H1 (cell line): ENCODE data around the gene CCDC78. TPM values are rescaled to one million over a fixed set of nuclear protein-coding genes. Genes with fewer than 3 reads are reported as not detected.

Experiments
- CTCF ChIA-PET: fragments of 300-600 bp; sonication (Branson Sonifier 250); formaldehyde crosslinking; loops from one replicate; lab custom pipeline; 2021; ENCODE audit not compliant: partially characterized antibody; lab: Charles Lee
- POLR2A ChIA-PET: fragments of 300-600 bp; sonication (Branson Sonifier 250); formaldehyde crosslinking; loops from one replicate; lab custom pipeline; 2021; ENCODE audit warnings: inconsistent platforms; ENCODE audit not compliant: partially characterized antibody; lab: Charles Lee
- DNase-seq, 2 experiments: peaks; one replicate each; pipeline versions ENCODE4 v3.0.0 to v3.0.0-alpha.2; 2010 to 2022; ENCODE audit warnings: low spot score in 2 of 2, low read depth in 1 of 2, mixed read lengths in 1 of 2
- FAIRE-seq: peaks from 2 replicates; lab custom pipeline; 2011; peaks lifted over from hg19 to GRCh38; lab: Jason Lieb, UNC
- H2AFZ ChIP-seq: 2 replicates; pipeline ENCODE4 v1.8.1; 2012; ENCODE audit warnings: low read length, inconsistent platforms
- H2AK5ac ChIP-seq: 2 replicates; pipeline ENCODE4 v1.6.1; 2013; ENCODE audit warnings: low read depth, low read length
- H2BK120ac ChIP-seq: replicated peaks from 2 replicates; pipeline ENCODE3; 2013; ENCODE audit warnings: low read depth, low read length, inconsistent platforms
- H2BK12ac ChIP-seq: 2 replicates; pipeline ENCODE4 v1.6.1; 2013; ENCODE audit warnings: low read depth, low read length
- H2BK15ac ChIP-seq: 2 replicates; pipeline ENCODE4 v1.6.1; 2013; ENCODE audit warnings: low read length
- H2BK20ac ChIP-seq: 2 replicates; pipeline ENCODE4 v1.6.1; 2013; ENCODE audit warnings: low read length
- H2BK5ac ChIP-seq: 2 replicates; pipeline ENCODE4 v1.6.1; 2013; ENCODE audit warnings: low read depth, low read length
- H3K14ac ChIP-seq: 2 replicates; pipeline ENCODE4 v1.6.1; 2013; ENCODE audit warnings: inconsistent platforms; ENCODE audit not compliant: insufficient read length
- H3K18ac ChIP-seq: 2 replicates; pipeline ENCODE4 v1.6.1; 2013; ENCODE audit warnings: low read length; ENCODE audit errors: extremely low read depth
- H3K23ac ChIP-seq: 2 replicates; pipeline ENCODE4 v1.6.1; 2013; ENCODE audit warnings: inconsistent platforms; ENCODE audit not compliant: insufficient read length
- H3K23me2 ChIP-seq: 2 replicates; pipeline ENCODE4 v1.6.1; 2013; ENCODE audit warnings: low read depth, low read length
- H3K27ac ChIP-seq: 2 replicates; pipeline ENCODE4 v1.6.1; 2011; ENCODE audit warnings: low read depth, low read length, inconsistent platforms
- H3K27me3 ChIP-seq, 4 experiments: replicated peaks in 1 of 4; 1 replicate in 1 of 4; 2 replicates in 3 of 4; pipeline versions ENCODE4 v1.6.1 to v1.8.1; 2011 to 2013; ENCODE audit warnings: low read length in 3 of 4, mild to moderate bottlenecking in 3 of 4, inconsistent platforms in 2 of 4, mixed read lengths in 2 of 4, moderate library complexity in 1 of 4; ENCODE audit not compliant: control insufficient read depth in 3 of 4, insufficient read depth in 3 of 4; ENCODE audit errors: extremely low read depth in 1 of 4
- H3K36me3 ChIP-seq, 4 experiments: 2 replicates each; pipeline versions ENCODE4 v1.6.1 to v1.8.1; 2011 to 2013; ENCODE audit warnings: mild to moderate bottlenecking in 4 of 4, low read length in 3 of 4, moderate library complexity in 2 of 4, control low read depth in 1 of 4, inconsistent platforms in 1 of 4; ENCODE audit not compliant: insufficient read depth in 4 of 4, control insufficient read depth in 2 of 4
- H3K4ac ChIP-seq: replicated peaks from 2 replicates; pipeline ENCODE3; 2013; ENCODE audit warnings: low read length, low read depth, mixed read lengths, inconsistent platforms; ENCODE audit not compliant: insufficient read length
- H3K4me1 ChIP-seq, 4 experiments: replicated peaks in 1 of 4; 1 replicate in 1 of 4; 2 replicates in 3 of 4; pipeline versions ENCODE4 v1.6.1 to v1.8.1; 2011 to 2013; ENCODE audit warnings: low read length in 3 of 4, inconsistent platforms in 2 of 4, mixed read lengths in 1 of 4; ENCODE audit not compliant: insufficient read depth in 4 of 4, control insufficient read depth in 3 of 4
- H3K4me2 ChIP-seq, 2 experiments: 2 replicates each; pipeline versions ENCODE4 v1.6.1 to v1.8.1; 2011 to 2013; ENCODE audit warnings: low read depth in 2 of 2, low read length in 2 of 2, control low read depth in 1 of 2, inconsistent platforms in 1 of 2, mild to moderate bottlenecking in 1 of 2; ENCODE audit not compliant: insufficient read depth in 1 of 2
- H3K4me3 ChIP-seq, 4 experiments: fragments of 200-600, 300-600 bp in 1 of 4; sonication (generic), shearing (Covaris generic), sonication (Bioruptor Twin) in 1 of 4; 2 replicates each; pipeline versions ENCODE4 v1.5.1 to v1.8.1; 2011 to 2016; ENCODE audit warnings: low read length in 4 of 4, low read depth in 3 of 4, control low read depth in 2 of 4, inconsistent platforms in 2 of 4, mild to moderate bottlenecking in 2 of 4, mixed read lengths in 1 of 4, moderate library complexity in 1 of 4; ENCODE audit not compliant: insufficient read depth in 2 of 4; ENCODE audit errors: extremely low read depth in 1 of 4
- H3K56ac ChIP-seq: replicated peaks from 2 replicates; pipeline ENCODE3; 2013; ENCODE audit warnings: low read depth, mild to moderate bottlenecking, mixed read lengths, low read length, inconsistent platforms; ENCODE audit not compliant: insufficient read length
- H3K79me1 ChIP-seq: 2 replicates; pipeline ENCODE4 v1.6.1; 2013; ENCODE audit warnings: low read depth, low read length, control low read depth
- H3K79me2 ChIP-seq, 2 experiments: 2 replicates each; pipeline versions ENCODE4 v1.6.1 to v1.8.1; 2012 to 2013; ENCODE audit warnings: low read length in 2 of 2, mild to moderate bottlenecking in 2 of 2, inconsistent platforms in 1 of 2; ENCODE audit not compliant: insufficient read depth in 2 of 2, control insufficient read depth in 1 of 2
- H3K9ac ChIP-seq, 4 experiments: replicated peaks in 1 of 4; 1 replicate in 1 of 4; 2 replicates in 3 of 4; pipeline versions ENCODE4 v1.6.1 to v1.8.1; 2011 to 2013; ENCODE audit warnings: low read depth in 3 of 4, low read length in 3 of 4, control low read depth in 2 of 4, mild to moderate bottlenecking in 2 of 4, moderate library complexity in 2 of 4, inconsistent platforms in 1 of 4; ENCODE audit errors: extremely low read depth in 1 of 4
- H3K9me3 ChIP-seq, 2 experiments: 2 replicates each; pipeline versions ENCODE4 v1.6.1 to v1.8.1; 2012 to 2013; ENCODE audit warnings: mild to moderate bottlenecking in 2 of 2, moderate library complexity in 2 of 2, control low read depth in 1 of 2, inconsistent platforms in 1 of 2, low read depth in 1 of 2, low read length in 1 of 2, mixed read lengths in 1 of 2; ENCODE audit not compliant: insufficient read depth in 2 of 2
- H4K20me1 ChIP-seq, 2 experiments: replicated peaks in 1 of 2; 2 replicates each; pipeline versions ENCODE3 to v1.8.1; 2011 to 2013; ENCODE audit warnings: inconsistent platforms in 2 of 2, low read length in 2 of 2, mild to moderate bottlenecking in 1 of 2; ENCODE audit not compliant: insufficient read depth in 2 of 2, control insufficient read depth in 1 of 2
- H4K5ac ChIP-seq: 2 replicates; pipeline ENCODE4 v1.6.1; 2013; ENCODE audit warnings: low read length, low read depth, mixed read lengths, inconsistent platforms; ENCODE audit not compliant: insufficient read length
- H4K8ac ChIP-seq: 2 replicates; pipeline ENCODE4 v1.8.0; 2013; ENCODE audit warnings: mild to moderate bottlenecking, moderate library complexity, low read length, inconsistent platforms; ENCODE audit not compliant: insufficient read depth; ENCODE audit errors: extremely low read depth
- H4K91ac ChIP-seq: replicated peaks from 2 replicates; pipeline ENCODE3; 2013; ENCODE audit warnings: low read length, mixed read lengths, inconsistent platforms; ENCODE audit not compliant: insufficient read length
- NANOG ChIP-seq: IDR thresholded peaks from 2 replicates; pipeline ENCODE4 v1.6.1; 2011; ENCODE audit warnings: low read length, low read depth, mild to moderate bottlenecking, inconsistent platforms; ENCODE audit not compliant: insufficient read depth, poor library complexity, severe bottlenecking
- PHF8 ChIP-seq: fragments of 200-600 bp; sonication (generic); conservative IDR thresholded peaks from 2 replicates; pipeline ENCODE4 v1.7.1; 2012; ENCODE audit warnings: low read depth, mild to moderate bottlenecking, inconsistent platforms, low read length, moderate library complexity
- POU5F1 ChIP-seq: IDR thresholded peaks from 2 replicates; pipeline ENCODE4 v1.6.1; 2011; ENCODE audit warnings: low read depth, mild to moderate bottlenecking, low read length, moderate library complexity
- SUZ12 ChIP-seq: fragments of 200-600 bp; sonication (generic); IDR thresholded peaks from 2 replicates; pipeline ENCODE4 v1.6.1; 2012; ENCODE audit warnings: mild to moderate bottlenecking, inconsistent platforms, low read length, moderate library complexity, mixed read lengths
- WGBS, 2 experiments: shearing (Covaris generic) in 1 of 2; methylation state at CpG; one replicate each; pipeline versions ENCODE4 v1.1.6 to v1.1.7; 2013 to 2015; ENCODE audit warnings: low lambda C conversion rate in 2 of 2, mixed read lengths in 2 of 2, inconsistent platforms in 1 of 2, low coverage in 1 of 2, missing lambda C conversion rate in 1 of 2; ENCODE audit not compliant: insufficient replicate concordance in 2 of 2, insufficient coverage in 1 of 2, insufficient read length in 1 of 2; ENCODE audit errors: extremely low coverage in 1 of 2, missing lambda C conversion rate in 1 of 2; 5-methylcytosine and 5-hydroxymethylcytosine counted together
- polyA plus RNA-seq, 7 experiments: library from polyadenylated mRNA; depleted of rRNA in 3 of 7; stranded (reverse) in 5 of 7; unstranded in 2 of 7; fragments of >200 nt in 5 of 7; fragments of 200-250 nt in 2 of 7; gene quantifications; 1 replicate in 5 of 7; 2 replicates in 1 of 7; 4 replicates in 1 of 7; pipeline versions ENCODE4 v1.2.1 to v1.2.3, GENCODE V29; 2011 to 2013; ENCODE audit warnings: missing spikeins in 2 of 7, mixed read lengths in 2 of 7
- total RNA-seq: library from RNA; stranded (reverse); fragmentation: NEBNext Ultra II Directional; extraction: Animal tissue kit (Norgen Biotek cat#: 25700); gene quantifications from 2 replicates; pipeline ENCODE4 v1.2.1, GENCODE V29; 2021

CCDC78 gene
- total and polyA plus RNA-seq, 2 of the 8 experiments (the other 6 are each of a cell fraction or from before 2014, with no cell fraction given), result 7.1 to 8.5 TPM

DNA sequence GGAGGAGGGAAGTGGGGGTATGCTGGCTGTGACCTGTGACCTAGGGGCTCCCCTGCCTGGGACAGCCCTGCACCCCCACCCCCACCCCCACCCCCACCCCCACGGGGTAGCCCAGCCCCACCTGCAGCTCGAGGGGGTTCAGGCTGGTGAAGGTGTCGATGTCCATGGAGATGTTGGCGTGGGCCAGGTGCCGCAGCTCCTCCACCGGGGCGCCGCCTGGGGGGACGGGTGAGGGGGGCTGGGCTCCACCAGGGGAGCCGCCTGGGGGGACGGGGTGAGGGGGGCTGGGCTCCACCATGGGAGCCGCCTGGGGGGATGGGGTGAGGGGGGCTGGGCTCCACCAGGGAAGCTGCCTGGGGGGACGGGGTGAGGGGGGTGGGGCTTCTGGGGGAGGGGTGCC is 44.2 kb upstream of the CCDC78 start:
- FAIRE-seq, result no peak
- no peak overlapping the region for H4K91ac ChIP-seq

More for the DNA sequence above, 44.2 kb upstream of the CCDC78 start:
- H3K18ac ChIP-seq, result no peak overlapping the region
- H2BK20ac ChIP-seq, result no peak overlapping the region
- no peaks in the 10 kb centered on the region; the same call in 1 of the 2 replicates for H3K23me2 ChIP-seq
- no peak for TF ChIP-seq SUZ12
- TF ChIP-seq NANOG, result no peak
- no peak for TF ChIP-seq PHF8
- no peak for TF ChIP-seq POU5F1
- TF ChIP-seq, all 59 proteins: peak for 0
- H2AK5ac ChIP-seq, result no peak overlapping the region
- H3K79me1 ChIP-seq, result no peaks in the 10 kb centered on the region
- H3K23ac ChIP-seq, result no peak overlapping the region
- no peak overlapping the region for H3K4me3 ChIP-seq
- no peak overlapping the region for H4K8ac ChIP-seq
- no peak for DNase-seq
- H2BK15ac ChIP-seq, result no peak overlapping the region
- H4K5ac ChIP-seq, result no peak overlapping the region
- H3K4ac ChIP-seq, result no peak overlapping the region
- no peaks in the 10 kb centered on the region for H4K20me1 ChIP-seq
- H2BK12ac ChIP-seq, result no peak overlapping the region
- H3K9me3 ChIP-seq, result no peaks in the 10 kb centered on the region
- H3K4me1 ChIP-seq, result peaks cover 0 to 8% (median 6%) of the 10 kb centered on the region in 4 experiments; a peak in 5 of 7 replicates
- POLR2A ChIA-PET, result interaction anchor here (0.8 to 2.3 kb wide), 6 partner anchors 11 to 49 kb away, joined by 3 to 7 read pairs (median 4); partner anchors contain the start of gene ANTKMT
- 89% methylated on average over 4 of the region's 13 CpGs; no CpG with 5 or more reads in 1 of the 2 experiments for WGBS, 2 experiments
- H3K27ac ChIP-seq, result no peak overlapping the region
- no peak overlapping the region for H3K14ac ChIP-seq
- no peak overlapping the region for H2AFZ ChIP-seq
- no peaks in the 10 kb centered on the region for H3K79me2 ChIP-seq
- no peaks in the 10 kb centered on the region for H3K36me3 ChIP-seq
- H3K56ac ChIP-seq, result no peak overlapping the region
- H3K4me2 ChIP-seq, result no peak overlapping the region
- CTCF ChIA-PET, result interaction anchor here (0.6 to 1.7 kb wide), 3 partner anchors 9 to 60 kb away, joined by 3 to 5 read pairs (median 4); no protein-coding TSS in a partner anchor
- no peak overlapping the region for H3K9ac ChIP-seq
- no peak overlapping the region for H2BK5ac ChIP-seq
- no peak overlapping the region for H2BK120ac ChIP-seq
- H3K27me3 ChIP-seq, result no peaks in the 10 kb centered on the region
